HS-27A (cell line): ENCODE data around the gene TMEM213.
"Not testable (repeated sequence)": the region's sequence is repeated elsewhere in the genome, so short reads cannot be mapped to it uniquely, and the experiment has no call there.

Experiments used
- DNase-seq: peaks from one replicate; pipeline ENCODE4 v3.0.0-alpha.2; 2012; ENCODE audit warnings: low read depth, missing footprints

The TMEM213 gene

GRCh38 chr7:138797046-138797445 is 748 bp upstream of the TMEM213 start:
- DNase-seq, result not testable (repeated sequence)

- DNase-seq, result no peak
Measured at GRCh38 chr7:138798836-138799235, 1.0 kb downstream of the TMEM213 start.

- DNase-seq, result no peak
Measured at GRCh38 chr7:138799336-138800000, 1.7 kb downstream of the TMEM213 start.

- DNase-seq, result no peak
Measured at GRCh38 chr7:138801256-138801655, 3.5 kb downstream of the TMEM213 start.

- DNase-seq, result no peak
Measured at GRCh38 chr7:138802706-138803105, 4.9 kb downstream of the TMEM213 start.

- no peak for DNase-seq
Measured at GRCh38 chr7:138804618-138805017, 6.8 kb downstream of the TMEM213 start.

- no peak for DNase-seq
Measured at GRCh38 chr7:138809346-138809745, 11.6 kb downstream of the TMEM213 start.

- not testable (repeated sequence) for DNase-seq
Measured at GRCh38 chr7:138811327-138811726, 13.5 kb downstream of the TMEM213 start.

GRCh38 chr7:138813945-138814344 is 16.2 kb downstream of the TMEM213 start:
- no peak for DNase-seq

- DNase-seq, result no peak
Measured at GRCh38 chr7:138814816-138815332, 17.1 kb downstream of the TMEM213 start.

- no peak for DNase-seq
Measured at GRCh38 chr7:138816650-138817049, 18.9 kb downstream of the TMEM213 start.

GRCh38 chr7:138819625-138820024 is 21.8 kb downstream of the TMEM213 start:
- no peak for DNase-seq

- no peak for DNase-seq
Measured at GRCh38 chr7:138821912-138822311, 24.1 kb downstream of the TMEM213 start.

- DNase-seq, result no peak
Measured at GRCh38 chr7:138822867-138823535, 25.2 kb downstream of the TMEM213 start.

- DNase-seq, result no peak
Measured at GRCh38 chr7:138825049-138825721, 27.4 kb downstream of the TMEM213 start.

- DNase-seq, result no peak
Measured at GRCh38 chr7:138828302-138828701, 30.5 kb downstream of the TMEM213 start.

- DNase-seq, result no peak
Measured at GRCh38 chr7:138829335-138829734, 31.5 kb downstream of the TMEM213 start.

GRCh38 chr7:138832966-138833365 is 35.2 kb downstream of the TMEM213 start:
- no peak for DNase-seq

- no peak for DNase-seq
Measured at GRCh38 chr7:138833596-138833995, 35.8 kb downstream of the TMEM213 start.

GRCh38 chr7:138834583-138834982 is 36.8 kb downstream of the TMEM213 start:
- DNase-seq, result no peak

GRCh38 chr7:138835087-138835486 is 37.3 kb downstream of the TMEM213 start:
- DNase-seq, result no peak

GRCh38 chr7:138837627-138838026 is 39.8 kb downstream of the TMEM213 start:
- no peak for DNase-seq

GRCh38 chr7:138838166-138838565 is 40.4 kb downstream of the TMEM213 start:
- DNase-seq, result no peak
